ENCODE measurements around the gene SSPN.
"Not testable (repeated sequence)": the region's sequence is repeated elsewhere in the genome, so short reads cannot be mapped to it uniquely, and the experiment has no call there.

The SSPN gene

GRCh38 chr12:26226629-26227360 is 31.4 kb downstream of the SSPN start:
- peak; percentile 26 for DNase-seq (ENCODE audit: low read depth)
- no peak for TF ChIP-seq CTCF (conservative IDR thresholded peaks at IDR 0.05; ENCODE audit: low read depth, low read length)
- peak overlapping the region; percentile 61 for H3K4me3 ChIP-seq (ENCODE audit: low read depth, low read length)

GRCh38 chr12:26227361-26227745 is 32.0 kb downstream of the SSPN start:
- no peak for DNase-seq (ENCODE audit: low read depth)
- H3K4me3 ChIP-seq (ENCODE audit: low read depth, low read length): peak overlapping the region; percentile 61
- TF ChIP-seq CTCF (conservative IDR thresholded peaks at IDR 0.05; ENCODE audit: low read depth, low read length): no peak

- DNase-seq (ENCODE audit: low read depth): no peak
- no peak for TF ChIP-seq CTCF (conservative IDR thresholded peaks at IDR 0.05; ENCODE audit: low read depth, low read length)
- H3K4me3 ChIP-seq (ENCODE audit: low read depth, low read length): no peak overlapping the region
Observed at GRCh38 chr12:26229910-26230309, 34.5 kb downstream of the SSPN start.

- H3K4me3 ChIP-seq (ENCODE audit: low read depth, low read length): no peak overlapping the region
- no peak for DNase-seq (ENCODE audit: low read depth)
- TF ChIP-seq CTCF (conservative IDR thresholded peaks at IDR 0.05; ENCODE audit: low read depth, low read length): no peak
Observed at GRCh38 chr12:26231470-26231869, 36.1 kb downstream of the SSPN start.

GRCh38 chr12:26231921-26232320 is 36.5 kb downstream of the SSPN start:
- no peak for TF ChIP-seq CTCF (conservative IDR thresholded peaks at IDR 0.05; ENCODE audit: low read depth, low read length)
- no peak for DNase-seq (ENCODE audit: low read depth)
- no peak overlapping the region for H3K4me3 ChIP-seq (ENCODE audit: low read depth, low read length)

- no peak for TF ChIP-seq CTCF (conservative IDR thresholded peaks at IDR 0.05; ENCODE audit: low read depth, low read length)
- H3K4me3 ChIP-seq (ENCODE audit: low read depth, low read length): no peak overlapping the region
- DNase-seq (ENCODE audit: low read depth): no peak
Observed at GRCh38 chr12:26233631-26234030, 38.3 kb downstream of the SSPN start.

GRCh38 chr12:26235465-26235864 is 40.1 kb downstream of the SSPN start:
- DNase-seq (ENCODE audit: low read depth); H3K4me3 ChIP-seq (ENCODE audit: low read depth, low read length): not testable (repeated sequence)
